Ovary (tissue), 9 donors: ENCODE measurements around the gene SOX18. TPM values are rescaled to one million over a fixed set of nuclear protein-coding genes. Genes with fewer than 3 reads are reported as not detected.

Source experiments
- DNase-seq, 5 donors: peaks; one replicate each; pipeline ENCODE4 v3.0.0-alpha.2; 2019 to 2020
- H3K27ac ChIP-seq, 2 donors: fragments of 200-600 bp; one replicate each; pipeline versions ENCODE4 v1.5.1 to v1.8.0; 2019 to 2022
- H3K27me3 ChIP-seq: fragments of 200-600 bp; one replicate; pipeline ENCODE4 v1.8.0; 2022
- H3K36me3 ChIP-seq: fragments of 200-600 bp; sonication (generic); one replicate; pipeline ENCODE4 v1.5.1; 2019
- H3K4me1 ChIP-seq: one replicate; pipeline ENCODE4 v1.8.1; 2013; ENCODE audit warnings: mild to moderate bottlenecking, moderate library complexity; ENCODE audit not compliant: insufficient read depth
- H3K4me3 ChIP-seq: fragments of 200-600 bp; sonication (generic); one replicate; pipeline ENCODE4 v1.5.1; 2017
- H3K9me3 ChIP-seq, 2 donors: fragments of 200-600 bp in 1 of 2; sonication (generic) in 1 of 2; one replicate each; pipeline versions ENCODE4 v1.5.1 to v1.8.1; 2013 to 2019; ENCODE audit warnings: mild to moderate bottlenecking in 1 of 2, moderate library complexity in 1 of 2
- CTCF ChIP-seq, 3 donors: fragments of 450-650 bp in 2 of 3; fragments of 200-600 bp in 1 of 3; IDR thresholded peaks; one replicate each; pipeline versions ENCODE4 v1.5.1 to v1.8.0; 2016 to 2022; ENCODE audit warnings: antibody characterized with exemption in 3 of 3, mild to moderate bottlenecking in 1 of 3
- EP300 ChIP-seq: sonication (generic); formaldehyde crosslinking; IDR thresholded peaks from one replicate; pipeline ENCODE4 v1.6.1; 2017; ENCODE audit warnings: antibody characterized with exemption
- POLR2A ChIP-seq: fragments of 450-650 bp; IDR thresholded peaks from one replicate; pipeline ENCODE4 v1.6.1; 2017; ENCODE audit warnings: antibody characterized with exemption, mild to moderate bottlenecking, moderate library complexity
- WGBS, 3 donors: extraction: QIAGEN DNeasy Blood & Tissue Kit in 1 of 3; methylation state at CpG; one replicate each; pipeline versions ENCODE4 v1.1.5 to v1.1.7; 2013 to 2017; 5-methylcytosine and 5-hydroxymethylcytosine counted together
- intact Hi-C, 4 donors: fragments of 100-400 bp; cut with DNase I; formaldehyde crosslinking; loops; one replicate each; pipeline versions ENCODE4 v1.11.0 to v1.15.1; 2022 to 2023
- polyA plus RNA-seq, 2 donors: library from polyadenylated mRNA; stranded (reverse); fragments of 200-250 nt in 1 of 2; fragments of 350-450 nt in 1 of 2; fragmentation: Illumina TruSeq in 1 of 2; extraction: RNeasy Lipid Tissue Mini Kit (QIAGEN cat#74804) in 1 of 2; gene quantifications; one replicate each; pipeline ENCODE4 v1.2.3, GENCODE V29; 2013 to 2014
- total RNA-seq, 7 donors: library from RNA; depleted of rRNA in 2 of 7; stranded (reverse); fragments of >200 nt in 2 of 7; fragmentation: NEBNext Ultra II Directional in 3 of 7; extraction: Animal tissue kit (Norgen Biotek cat#: 25700) in 3 of 7; gene quantifications; one replicate each; pipeline versions ENCODE4 v1.1.0 to v1.2.4, GENCODE V29; 2016 to 2023
- donor health status: DM: no; HTN: no; CAD: no; lungs with moderate emphysema.
- donor health status: DM: no; HTN: no; CAD: no.
- donor health status: Bipolar disorder and iron deficiency.
- donor health status: DM: yes; HTN: yes; CAD: no.
- donor health status: DM: no; HTN: no; CAD: no.
- donor health status: DM: yes; HTN: yes; CAD: no.

Gene SOX18
- total and polyA plus RNA-seq, 9 donors = 2.0 to 63.8 (median 12.8) TPM

GRCh38 chr20:64052326-64052722, 2.9 kb upstream of the SOX18 start:
- intact Hi-C loops = no loop called here
- H3K27ac ChIP-seq = no peak overlapping the region
- H3K4me3 ChIP-seq = no peak overlapping the region
- H3K36me3 ChIP-seq = no peaks in the 10 kb centered on the region
- 67 to 85% (median 75%) methylated on average over 10 of the region's 10 CpGs for WGBS, 3 donors
- H3K4me1 ChIP-seq = peaks cover 2% of the 10 kb centered on the region
- TF ChIP-seq CTCF (IDR thresholded peaks at IDR 0.05) (no peak), EP300 (no peak), POLR2A (no peak)
- no peak for DNase-seq
- no peaks in the 10 kb centered on the region for H3K9me3 ChIP-seq
- H3K27me3 ChIP-seq = peaks cover 7% of the 10 kb centered on the region

- TF ChIP-seq POLR2A (no peak), EP300 (no peak), CTCF (IDR thresholded peaks at IDR 0.05) (no peak)
- Histone ChIP-seq H3K4me1 (peaks cover 2% of the 10 kb centered on the region), H3K27me3 (peaks cover 7% of the 10 kb centered on the region), H3K36me3 (no peaks in the 10 kb centered on the region), H3K27ac (no peak overlapping the region), H3K4me3 (no peak overlapping the region), H3K9me3 (no peaks in the 10 kb centered on the region)
- 70 to 78% (median 75%) methylated on average over 15 of the region's 15 CpGs for WGBS, 3 donors
- intact Hi-C loops = no loop called here
- DNase-seq = peak in 1 of 5 donors; percentile 49
Measured at GRCh38 chr20:64051561-64052325, 2.3 kb upstream of the SOX18 start.

- WGBS, 3 donors = 71 to 75% (median 72%) methylated on average over 10 to 11 of the region's 11 CpGs
- H3K4me1 ChIP-seq = peaks cover 2% of the 10 kb centered on the region
- TF ChIP-seq POLR2A (no peak), EP300 (no peak), CTCF (IDR thresholded peaks at IDR 0.05) (no peak)
- no peaks in the 10 kb centered on the region for H3K9me3 ChIP-seq
- H3K36me3 ChIP-seq = no peaks in the 10 kb centered on the region
- no peak overlapping the region for H3K27ac ChIP-seq
- DNase-seq = no peak
- H3K4me3 ChIP-seq = no peak overlapping the region
- peaks cover 7% of the 10 kb centered on the region for H3K27me3 ChIP-seq
- intact Hi-C loops = no loop called here
Measured at GRCh38 chr20:64051033-64051452, 1.6 kb upstream of the SOX18 start.

GRCh38 chr20:64050261-64051032, 1.0 kb upstream of the SOX18 start:
- Histone ChIP-seq H3K36me3 (no peaks in the 10 kb centered on the region), H3K27me3 (peaks cover 7% of the 10 kb centered on the region), H3K9me3 (no peaks in the 10 kb centered on the region), H3K4me3 (no peak overlapping the region), H3K4me1 (peaks cover 2% of the 10 kb centered on the region), H3K27ac (no peak overlapping the region)
- DNase-seq = no peak
- TF ChIP-seq EP300 = no peak
- TF ChIP-seq CTCF (IDR thresholded peaks at IDR 0.05) = no peak
- no peak for TF ChIP-seq POLR2A
- 61 to 72% (median 67%) methylated on average over 22 to 23 of the region's 23 CpGs for WGBS, 3 donors
- intact Hi-C loops = no loop called here
